Measurements from ENCODE around the gene NEK1.

- no peak for TF ChIP-seq EZH2 (IDR thresholded peaks at IDR 0.05; ENCODE audit: borderline replicate concordance, low read length)
- TF ChIP-seq, protein P1, sequence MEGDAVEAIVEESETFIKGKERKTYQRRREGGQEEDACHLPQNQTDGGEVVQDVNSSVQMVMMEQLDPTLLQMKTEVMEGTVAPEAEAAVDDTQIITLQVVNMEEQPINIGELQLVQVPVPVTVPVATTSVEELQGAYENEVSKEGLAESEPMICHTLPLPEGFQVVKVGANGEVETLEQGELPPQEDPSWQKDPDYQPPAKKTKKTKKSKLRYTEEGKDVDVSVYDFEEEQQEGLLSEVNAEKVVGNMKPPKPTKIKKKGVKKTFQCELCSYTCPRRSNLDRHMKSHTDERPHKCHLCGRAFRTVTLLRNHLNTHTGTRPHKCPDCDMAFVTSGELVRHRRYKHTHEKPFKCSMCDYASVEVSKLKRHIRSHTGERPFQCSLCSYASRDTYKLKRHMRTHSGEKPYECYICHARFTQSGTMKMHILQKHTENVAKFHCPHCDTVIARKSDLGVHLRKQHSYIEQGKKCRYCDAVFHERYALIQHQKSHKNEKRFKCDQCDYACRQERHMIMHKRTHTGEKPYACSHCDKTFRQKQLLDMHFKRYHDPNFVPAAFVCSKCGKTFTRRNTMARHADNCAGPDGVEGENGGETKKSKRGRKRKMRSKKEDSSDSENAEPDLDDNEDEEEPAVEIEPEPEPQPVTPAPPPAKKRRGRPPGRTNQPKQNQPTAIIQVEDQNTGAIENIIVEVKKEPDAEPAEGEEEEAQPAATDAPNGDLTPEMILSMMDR (conservative IDR thresholded peaks at IDR 0.05 in 1 of 2, IDR thresholded peaks at IDR 0.05 in 1 of 2; ENCODE audit: extremely low read depth in 1 of 2, insufficient read depth in 1 of 2, low read depth in 1 of 2, low read length in 2 of 2): no peak
Measured at GRCh38 chr4:169565606-169566005, 46.8 kb downstream of the NEK1 start.
